AG09319 (cell line): Measurements from ENCODE around the gene CDH15.
"Not testable (repeated sequence)": the region's sequence is repeated elsewhere in the genome, so short reads cannot be mapped to it uniquely, and the experiment has no call there.

Experiments
- DNase-seq: peaks from one replicate; pipeline ENCODE4 v3.0.0-alpha.2; 2010; ENCODE audit warnings: low read depth; ENCODE audit errors: extremely low read depth
- TF ChIP-seq, protein P1 (sequence below): IDR thresholded peaks from 2 replicates; pipeline ENCODE4 v1.5.1; 2011; ENCODE audit warnings: low read depth, mild to moderate bottlenecking, inconsistent platforms, low read length, moderate library complexity

CDH15 gene

DNA sequence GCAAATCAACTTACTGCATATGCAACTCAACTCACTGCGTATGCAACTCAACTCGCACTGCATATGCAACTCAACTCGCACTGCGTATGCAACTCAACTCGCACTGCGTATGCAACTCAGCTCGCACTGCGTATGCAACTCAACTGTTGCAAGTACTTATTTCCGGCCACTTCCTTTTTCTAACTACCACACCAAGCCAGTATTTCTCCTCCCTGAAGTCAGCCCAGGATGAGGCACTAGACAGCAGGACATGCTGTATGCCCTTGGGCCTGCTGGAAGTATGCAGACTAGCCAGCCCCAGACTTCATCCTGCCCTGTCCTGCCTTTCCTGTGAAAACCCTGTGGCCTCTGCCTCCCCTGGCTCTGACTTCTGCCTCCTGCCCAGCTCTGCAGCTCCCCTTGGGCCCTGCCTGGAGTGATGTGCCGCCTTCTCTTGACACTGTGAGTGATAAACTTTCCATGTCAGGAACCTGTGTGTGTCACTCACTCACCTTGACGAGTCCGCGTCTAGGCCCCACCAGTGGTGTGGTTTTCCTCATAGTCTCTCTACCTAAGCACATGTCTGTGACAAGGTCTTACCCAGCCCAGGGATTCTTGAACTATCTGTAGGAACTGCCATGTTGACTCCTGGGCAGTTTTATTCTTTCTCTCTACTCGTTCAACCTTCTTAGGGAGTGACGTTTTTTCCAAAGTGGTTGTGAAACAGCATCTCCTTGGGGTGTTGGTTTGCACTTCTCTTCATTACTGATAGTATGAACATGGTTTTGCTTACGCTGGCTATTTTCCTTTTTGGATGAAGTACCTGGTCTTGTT is 62.3 kb downstream of the CDH15 start:
- TF ChIP-seq, protein P1, sequence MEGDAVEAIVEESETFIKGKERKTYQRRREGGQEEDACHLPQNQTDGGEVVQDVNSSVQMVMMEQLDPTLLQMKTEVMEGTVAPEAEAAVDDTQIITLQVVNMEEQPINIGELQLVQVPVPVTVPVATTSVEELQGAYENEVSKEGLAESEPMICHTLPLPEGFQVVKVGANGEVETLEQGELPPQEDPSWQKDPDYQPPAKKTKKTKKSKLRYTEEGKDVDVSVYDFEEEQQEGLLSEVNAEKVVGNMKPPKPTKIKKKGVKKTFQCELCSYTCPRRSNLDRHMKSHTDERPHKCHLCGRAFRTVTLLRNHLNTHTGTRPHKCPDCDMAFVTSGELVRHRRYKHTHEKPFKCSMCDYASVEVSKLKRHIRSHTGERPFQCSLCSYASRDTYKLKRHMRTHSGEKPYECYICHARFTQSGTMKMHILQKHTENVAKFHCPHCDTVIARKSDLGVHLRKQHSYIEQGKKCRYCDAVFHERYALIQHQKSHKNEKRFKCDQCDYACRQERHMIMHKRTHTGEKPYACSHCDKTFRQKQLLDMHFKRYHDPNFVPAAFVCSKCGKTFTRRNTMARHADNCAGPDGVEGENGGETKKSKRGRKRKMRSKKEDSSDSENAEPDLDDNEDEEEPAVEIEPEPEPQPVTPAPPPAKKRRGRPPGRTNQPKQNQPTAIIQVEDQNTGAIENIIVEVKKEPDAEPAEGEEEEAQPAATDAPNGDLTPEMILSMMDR: no peak
- no peak for DNase-seq

DNA sequence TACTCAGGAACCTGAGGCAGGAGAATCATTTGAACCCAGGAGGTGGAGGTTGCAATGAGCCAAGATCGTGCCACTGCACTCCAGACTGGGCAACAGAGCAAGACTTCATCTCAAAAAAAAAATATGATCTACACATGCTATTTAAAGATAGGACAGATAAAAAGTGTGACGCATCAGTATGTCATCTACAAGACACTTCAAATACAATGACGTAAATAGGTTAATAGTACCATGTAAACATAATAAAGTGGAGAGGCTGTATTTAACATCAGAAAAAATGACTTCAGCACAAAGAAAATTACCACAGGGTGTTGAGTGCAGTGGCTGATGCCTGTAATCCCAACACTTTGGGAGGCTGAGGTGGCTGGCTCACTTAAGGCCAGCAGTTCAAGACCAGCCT is 66.2 kb downstream of the CDH15 start:
- TF ChIP-seq, protein P1: no peak
- DNase-seq: no peak

GRCh38 chr16:89241187-89242007 is 69.8 kb downstream of the CDH15 start:
- TF ChIP-seq, protein P1: no peak
- DNase-seq: peak; percentile 54

DNA sequence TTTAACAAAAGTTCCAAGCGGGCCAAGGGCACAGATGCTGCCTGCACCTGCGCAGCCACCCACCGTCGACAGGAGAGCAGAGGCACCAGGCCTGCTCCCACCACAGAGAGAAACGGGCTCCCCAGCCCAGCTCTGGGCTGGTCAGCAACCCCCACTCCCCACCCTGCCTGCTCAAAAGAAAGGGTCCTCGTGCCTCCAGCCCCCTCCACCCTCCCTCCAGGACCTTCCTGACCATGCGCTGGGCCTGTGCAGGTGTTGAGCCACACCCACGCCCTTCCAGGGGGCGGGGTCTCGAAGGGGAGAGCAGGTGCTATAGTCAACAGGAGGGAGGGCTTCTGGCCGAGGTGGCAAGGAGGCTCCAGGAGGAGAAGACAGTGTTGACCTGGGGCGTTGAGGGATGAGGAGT is 71.2 kb downstream of the CDH15 start:
- no peak for DNase-seq
- TF ChIP-seq, protein P1: no peak

- TF ChIP-seq, protein P1: no peak
- DNase-seq: no peak
Observed at GRCh38 chr16:89243664-89244063, 72.1 kb downstream of the CDH15 start.

- DNase-seq: not testable (repeated sequence)
Observed at GRCh38 chr16:89244264-89244663, 72.7 kb downstream of the CDH15 start.

DNA sequence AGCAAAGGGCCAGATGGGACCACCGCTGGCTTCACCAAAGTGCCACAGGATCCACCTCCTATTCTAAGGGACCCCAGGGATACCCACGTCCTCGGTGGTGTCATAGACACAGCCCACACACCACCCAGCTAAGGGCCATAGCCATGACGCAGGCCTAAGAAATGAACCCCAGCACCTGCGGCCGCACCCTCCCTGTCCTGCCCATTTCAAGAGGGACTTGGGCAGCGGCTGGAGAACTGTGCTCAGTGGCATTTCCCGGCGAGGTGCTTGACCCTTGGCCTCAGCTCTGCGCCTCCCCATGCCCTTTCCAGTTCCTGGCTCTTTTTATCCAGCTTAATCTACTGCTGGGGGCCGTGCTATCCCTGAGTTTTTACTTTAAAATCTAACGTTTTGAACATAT is 73.2 kb downstream of the CDH15 start:
- TF ChIP-seq, protein P1: no peak
- DNase-seq: no peak
